ENCODE measurements around the gene DZIP1L. TPM values are rescaled to one million over a fixed set of nuclear protein-coding genes. Genes with fewer than 3 reads are reported as not detected.

Gene DZIP1L
- total RNA-seq, 2 donors from 2014 or later, result 32.0 to 32.5 TPM

DNA sequence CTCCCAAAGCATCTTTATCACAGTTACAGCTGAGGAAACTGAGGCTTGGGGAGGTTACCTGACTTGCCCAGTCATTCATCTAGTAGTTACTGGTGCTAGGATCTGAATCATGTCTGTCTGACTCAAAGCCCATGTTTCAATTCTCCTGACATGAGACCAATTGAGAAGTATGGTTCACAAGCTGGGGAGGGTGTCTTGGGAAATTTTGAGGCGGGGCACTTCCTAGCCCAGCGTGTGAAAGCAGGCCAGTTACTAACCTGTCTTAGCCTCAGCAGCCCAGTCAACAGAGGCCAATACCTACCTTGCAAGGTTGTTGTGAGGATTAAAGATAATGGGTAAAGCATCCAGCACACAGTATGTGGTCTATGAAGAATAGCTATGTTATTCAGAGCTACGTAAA, 68.5 kb downstream of the DZIP1L start:
- no peak for TF ChIP-seq CTCF (conservative IDR thresholded peaks at IDR 0.05)
- WGBS, 2 experiments (ENCODE audit: insufficient coverage in 1 of 2, insufficient read length in 1 of 2), result 44 to 50% methylated on average over 1 to 3 of the region's 3 CpGs
- Histone ChIP-seq H3K27me3 (ENCODE audit: control insufficient read depth, insufficient read depth, low read length, poor library complexity, severe bottlenecking) (no peaks in the 10 kb centered on the region), H3K9me3 (ENCODE audit: control insufficient read depth, low read length) (no peaks in the 10 kb centered on the region), H3K36me3 (ENCODE audit: control insufficient read depth, insufficient read depth, low read length) (peaks cover 33% of the 10 kb centered on the region), H3K4me3 (ENCODE audit: low read length) (no peak overlapping the region), H3K27ac (ENCODE audit: low read depth, low read length) (no peak overlapping the region), H3K9ac (ENCODE audit: extremely low read depth, low read length, poor library complexity, severe bottlenecking) (no peak overlapping the region), H3K4me1 (ENCODE audit: control insufficient read depth, insufficient read depth, low read length) (peaks cover 18% of the 10 kb centered on the region)
- peaks cover 12% of the 10 kb centered on the region for H3K27me3 Mint-ChIP-seq (ENCODE audit: insufficient read depth)
- H3K27ac Mint-ChIP-seq, result no peak overlapping the region
- H3K4me1 Mint-ChIP-seq, result peaks cover 33% of the 10 kb centered on the region
- no peak overlapping the region for H3K4me3 Mint-ChIP-seq
- H3K9me3 Mint-ChIP-seq, result no peaks in the 10 kb centered on the region
- H3K36me3 Mint-ChIP-seq (ENCODE audit: low read depth), result peaks cover 2% of the 10 kb centered on the region
- DNase-seq, result peak; percentile 66

DNA sequence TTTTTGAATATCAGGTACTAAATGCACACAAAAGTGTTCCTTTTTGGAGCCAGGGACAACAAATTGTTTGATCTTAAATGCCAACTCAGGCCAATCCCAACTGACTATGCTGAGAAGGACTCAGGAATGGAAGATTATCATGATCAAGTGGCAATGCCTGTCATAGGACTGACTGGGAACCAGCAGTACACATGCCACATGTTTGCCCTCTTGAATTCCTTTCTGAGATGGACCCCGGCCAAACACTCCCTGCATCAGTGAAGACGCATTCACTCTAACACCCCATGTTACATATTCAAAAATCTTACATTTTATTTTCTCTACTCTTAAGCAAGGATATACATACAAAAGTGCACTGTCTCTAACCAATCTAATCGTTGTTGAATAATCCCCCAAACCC, 69.3 kb downstream of the DZIP1L start:
- H3K27me3 Mint-ChIP-seq (ENCODE audit: insufficient read depth), result peaks cover 17% of the 10 kb centered on the region
- no peak for DNase-seq
- Histone ChIP-seq H3K27me3 (ENCODE audit: control insufficient read depth, insufficient read depth, low read length, poor library complexity, severe bottlenecking) (no peaks in the 10 kb centered on the region), H3K9ac (ENCODE audit: extremely low read depth, low read length, poor library complexity, severe bottlenecking) (no peak overlapping the region), H3K36me3 (ENCODE audit: control insufficient read depth, insufficient read depth, low read length) (peaks cover 24% of the 10 kb centered on the region), H3K27ac (ENCODE audit: low read depth, low read length) (no peak overlapping the region), H3K4me3 (ENCODE audit: low read length) (no peak overlapping the region), H3K9me3 (ENCODE audit: control insufficient read depth, low read length) (no peaks in the 10 kb centered on the region), H3K4me1 (ENCODE audit: control insufficient read depth, insufficient read depth, low read length) (peaks cover 18% of the 10 kb centered on the region)
- 92 to 94% methylated on average over 2 to 3 of the region's 3 CpGs for WGBS, 2 experiments (ENCODE audit: insufficient coverage in 1 of 2, insufficient read length in 1 of 2)
- no peak overlapping the region for H3K4me3 Mint-ChIP-seq
- no peak overlapping the region for H3K27ac Mint-ChIP-seq
- H3K4me1 Mint-ChIP-seq, result peaks cover 33% of the 10 kb centered on the region
- no peaks in the 10 kb centered on the region for H3K9me3 Mint-ChIP-seq
- peaks cover 2% of the 10 kb centered on the region for H3K36me3 Mint-ChIP-seq (ENCODE audit: low read depth)
- no peak for TF ChIP-seq CTCF (conservative IDR thresholded peaks at IDR 0.05)

GRCh38 chr3:138043266-138044029, 72.0 kb downstream of the DZIP1L start:
- H3K9me3 Mint-ChIP-seq, result no peaks in the 10 kb centered on the region
- Histone ChIP-seq H3K36me3 (ENCODE audit: control insufficient read depth, insufficient read depth, low read length) (peaks cover 9% of the 10 kb centered on the region), H3K9me3 (ENCODE audit: control insufficient read depth, low read length) (no peaks in the 10 kb centered on the region), H3K9ac (ENCODE audit: extremely low read depth, low read length, poor library complexity, severe bottlenecking) (no peak overlapping the region), H3K27me3 (ENCODE audit: control insufficient read depth, insufficient read depth, low read length, poor library complexity, severe bottlenecking) (no peaks in the 10 kb centered on the region), H3K4me1 (ENCODE audit: control insufficient read depth, insufficient read depth, low read length) (peaks cover 11% of the 10 kb centered on the region), H3K27ac (ENCODE audit: low read depth, low read length) (no peak overlapping the region), H3K4me3 (ENCODE audit: low read length) (no peak overlapping the region)
- H3K27me3 Mint-ChIP-seq (ENCODE audit: insufficient read depth), result peaks cover 24% of the 10 kb centered on the region
- no peak overlapping the region for H3K27ac Mint-ChIP-seq
- no peaks in the 10 kb centered on the region for H3K36me3 Mint-ChIP-seq (ENCODE audit: low read depth)
- no peak overlapping the region for H3K4me3 Mint-ChIP-seq
- H3K4me1 Mint-ChIP-seq, result peaks cover 24% of the 10 kb centered on the region
- WGBS, 2 experiments (ENCODE audit: insufficient coverage in 1 of 2, insufficient read length in 1 of 2), result 93 to 100% methylated on average over 3 of the region's 3 CpGs
- DNase-seq, result no peak
- no peak for TF ChIP-seq CTCF (conservative IDR thresholded peaks at IDR 0.05)
